Measurements from ENCODE around the gene AFF1.
"Not testable (repeated sequence)": the region's sequence is repeated elsewhere in the genome, so short reads cannot be mapped to it uniquely, and the experiment has no call there.

AFF1 gene

DNA sequence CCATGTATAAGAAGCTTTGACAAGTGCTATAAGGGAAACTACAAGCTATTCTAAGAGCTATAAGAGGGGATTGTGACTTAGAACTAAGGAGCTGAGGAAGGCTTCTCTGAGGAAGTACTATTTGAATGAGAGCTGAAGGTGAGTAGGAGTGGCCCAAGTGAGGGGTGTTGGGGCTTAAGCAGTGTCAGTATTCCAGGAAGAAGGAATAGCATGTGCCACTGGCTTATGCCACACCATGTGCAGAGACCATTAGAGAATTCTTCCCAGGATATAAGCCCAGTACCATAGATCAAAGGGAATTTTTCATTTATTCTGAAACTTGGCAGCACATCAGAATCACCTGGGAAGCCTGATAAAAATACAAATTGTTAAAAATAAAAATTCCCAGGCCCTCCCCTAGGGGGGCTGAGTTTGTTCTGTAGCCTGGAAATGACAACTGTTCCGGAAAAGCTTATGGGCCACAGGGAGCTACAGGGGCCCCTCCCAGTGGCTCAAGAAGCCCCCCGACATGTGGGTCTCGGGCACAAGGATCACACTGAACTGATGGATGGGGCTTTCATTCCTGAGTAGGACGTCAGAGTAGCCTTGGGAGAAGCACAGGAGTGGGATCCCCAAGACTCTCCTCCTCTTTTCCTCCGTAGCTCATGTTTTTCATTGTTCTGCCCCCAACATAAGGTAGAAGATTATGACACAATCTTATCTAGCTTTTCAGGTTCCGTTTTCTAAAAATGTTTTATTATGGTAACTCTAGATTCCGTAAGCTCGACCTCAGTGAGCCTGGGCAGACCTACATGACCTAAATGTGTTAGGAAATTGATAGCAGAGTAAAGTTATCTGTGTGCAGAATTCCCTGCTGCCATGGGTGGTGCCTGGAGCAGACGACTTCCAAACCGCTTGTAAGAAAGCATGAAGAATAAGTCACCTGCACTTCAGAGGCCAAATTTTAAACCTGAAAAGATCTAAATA is 119.3 kb downstream of the AFF1 start:
- no peak for DNase-seq (ENCODE audit: extremely low read depth in 1 of 2, low read depth in 1 of 2)

DNA sequence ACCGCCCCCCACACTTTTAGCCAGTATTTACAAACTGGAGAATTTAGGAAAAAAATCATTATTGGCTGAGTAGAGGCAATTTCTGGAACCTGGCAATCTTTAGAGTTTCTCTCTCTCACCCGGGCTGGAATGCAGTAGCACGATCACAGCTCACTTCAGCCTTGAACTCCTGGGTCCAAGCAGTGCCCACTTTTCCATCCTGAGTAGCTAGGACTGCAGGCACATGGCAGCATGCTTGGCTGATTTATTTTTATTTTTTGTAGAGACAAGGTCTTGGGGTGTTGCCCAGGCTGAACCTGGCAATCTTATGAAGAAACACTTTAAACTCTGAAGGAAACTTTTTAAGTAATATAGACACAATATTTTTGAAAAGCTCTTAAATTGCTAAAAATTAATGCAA is 120.1 kb downstream of the AFF1 start:
- no peak for DNase-seq (ENCODE audit: extremely low read depth in 1 of 2, low read depth in 1 of 2)

DNA sequence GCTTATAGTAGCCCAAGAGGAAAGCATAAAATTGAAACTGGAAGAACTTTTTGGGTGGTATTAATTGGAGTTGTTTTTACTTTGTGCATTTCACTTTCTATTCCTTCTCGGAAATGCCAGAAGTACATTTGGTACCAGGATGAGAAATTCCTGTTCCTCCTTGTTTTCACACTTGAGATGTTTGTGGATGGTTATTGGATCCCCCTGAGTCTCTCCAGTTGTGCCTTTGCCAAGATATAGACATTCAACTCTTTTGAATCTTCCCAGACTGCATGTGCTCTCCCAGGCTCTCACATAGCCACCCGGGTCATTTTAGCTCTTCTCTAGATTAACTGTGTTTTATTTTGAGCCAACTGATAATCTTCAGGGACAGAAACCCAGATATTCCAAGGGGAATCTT is 120.5 kb downstream of the AFF1 start:
- no peak for DNase-seq (ENCODE audit: extremely low read depth in 1 of 2, low read depth in 1 of 2)

DNA sequence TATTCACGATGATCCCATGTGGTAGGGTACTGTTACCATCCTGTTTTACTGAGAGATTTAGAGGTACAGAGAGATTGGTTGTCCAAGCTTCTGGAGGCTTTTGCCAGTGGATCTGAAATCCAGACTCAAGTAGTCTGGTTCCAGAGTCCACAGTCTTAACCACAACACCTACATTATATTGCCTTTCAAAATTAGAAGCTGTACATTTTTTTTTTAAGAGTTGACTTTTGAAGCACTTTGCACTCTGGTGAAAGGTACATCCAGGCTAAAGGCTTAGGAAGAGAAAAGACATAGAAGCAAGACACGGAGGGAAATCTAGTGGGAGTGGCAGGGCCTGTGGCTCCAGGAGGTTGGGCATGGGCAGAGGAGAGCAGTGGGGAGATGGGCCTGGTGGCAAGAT is 122.1 kb downstream of the AFF1 start:
- no peak for DNase-seq (ENCODE audit: extremely low read depth in 1 of 2, low read depth in 1 of 2)

DNA sequence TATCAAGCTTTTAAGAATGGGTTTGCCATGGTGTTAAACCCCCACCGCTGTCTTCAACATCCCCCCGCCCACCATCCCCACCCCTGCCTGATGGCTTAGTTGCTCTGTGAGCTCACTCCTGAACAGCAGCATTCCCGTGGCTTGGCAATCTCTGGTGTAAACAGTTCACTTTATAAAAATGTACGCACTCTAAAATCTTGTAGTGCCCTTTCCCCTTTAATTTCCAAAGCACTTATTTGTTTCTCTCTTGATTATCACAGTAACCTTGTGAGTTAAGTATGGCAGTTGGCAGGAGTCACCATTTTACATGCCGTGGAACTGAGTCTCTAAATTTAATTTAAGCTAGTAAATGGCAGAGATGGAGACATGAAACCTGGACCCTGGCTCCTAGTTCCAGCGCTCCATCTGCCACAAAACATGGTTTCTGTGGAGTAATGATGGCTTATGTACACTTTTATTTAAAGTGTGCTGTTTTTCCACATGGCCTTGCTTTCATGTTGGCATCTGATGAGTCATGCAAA is 123.1 kb downstream of the AFF1 start:
- DNase-seq (ENCODE audit: extremely low read depth in 1 of 2, low read depth in 1 of 2), result no peak

DNA sequence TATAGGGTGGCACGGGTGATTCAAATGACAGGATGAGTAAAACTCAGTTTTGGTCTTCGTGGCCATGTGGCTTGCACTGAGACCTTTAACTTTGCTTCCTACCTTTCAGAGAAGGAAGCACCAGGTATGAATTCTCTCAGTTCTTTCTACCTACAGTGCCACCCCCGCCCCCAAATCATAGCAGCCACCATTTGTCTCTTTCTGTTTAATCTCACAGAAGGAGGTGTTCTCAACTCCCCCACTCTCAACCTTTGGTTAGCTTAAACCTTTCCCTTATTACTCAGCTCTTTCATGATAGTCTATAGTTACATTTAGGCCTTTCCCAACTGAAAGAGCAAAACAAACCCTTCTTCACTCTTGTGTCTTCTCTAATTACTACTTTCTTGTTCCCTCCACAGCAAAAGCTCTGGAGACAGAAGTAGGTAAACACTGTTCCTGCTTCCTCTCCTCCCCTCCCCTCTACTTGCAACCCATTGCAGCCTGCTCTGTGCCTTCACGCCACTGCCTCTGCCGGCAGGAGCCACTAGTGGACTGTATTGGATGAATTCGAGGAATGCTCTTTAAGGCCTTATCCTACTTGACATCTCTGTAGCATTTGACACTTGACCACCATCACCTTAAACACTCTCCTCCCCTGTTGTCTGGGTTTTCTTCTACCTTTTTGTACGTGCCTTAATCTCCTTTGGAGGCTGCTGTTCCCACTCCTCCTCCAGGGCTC is 123.7 kb downstream of the AFF1 start:
- peak in 1 of 2 donors; percentile 51 for DNase-seq (ENCODE audit: extremely low read depth in 1 of 2, low read depth in 1 of 2)

DNA sequence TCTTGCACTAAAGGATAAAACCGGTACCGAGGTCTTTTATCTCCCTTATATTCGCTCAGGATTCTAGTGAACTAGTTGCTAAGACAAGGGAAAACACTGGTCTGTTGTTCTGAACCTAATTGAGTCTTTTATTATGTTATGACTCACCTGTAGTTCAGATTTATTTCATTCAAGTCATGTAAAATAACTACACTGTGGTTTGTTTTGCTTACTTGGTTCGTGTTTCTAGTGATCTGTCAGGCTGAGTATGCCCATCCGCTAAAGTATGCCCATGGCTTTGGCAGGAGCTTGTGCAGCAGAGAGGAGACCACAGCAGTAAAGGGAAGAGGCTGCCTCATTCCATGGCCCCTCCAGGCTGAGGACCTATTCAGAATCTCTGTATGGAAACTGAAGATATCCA is 126.1 kb downstream of the AFF1 start:
- DNase-seq (ENCODE audit: extremely low read depth in 1 of 2, low read depth in 1 of 2), result no peak

DNA sequence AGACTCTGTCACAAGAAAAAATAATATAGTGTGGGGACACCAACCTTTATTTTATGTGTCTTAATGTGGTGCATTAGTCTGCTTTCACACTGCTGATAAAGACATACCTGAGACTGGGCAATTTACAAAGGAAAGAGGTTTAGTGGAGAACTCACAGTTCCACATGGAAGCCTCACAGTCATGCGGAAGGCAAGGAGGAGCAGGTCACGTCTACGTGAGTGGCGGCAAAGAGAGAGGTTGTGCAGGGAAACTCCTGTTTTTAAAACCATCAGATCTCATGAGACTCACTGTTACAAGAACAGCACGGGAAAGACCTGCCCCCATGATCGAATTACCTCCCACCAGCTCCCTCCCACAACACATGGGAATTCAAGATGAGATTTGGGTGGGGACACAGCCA is 130.2 kb downstream of the AFF1 start:
- DNase-seq (ENCODE audit: extremely low read depth in 1 of 2, low read depth in 1 of 2), result no peak

DNA sequence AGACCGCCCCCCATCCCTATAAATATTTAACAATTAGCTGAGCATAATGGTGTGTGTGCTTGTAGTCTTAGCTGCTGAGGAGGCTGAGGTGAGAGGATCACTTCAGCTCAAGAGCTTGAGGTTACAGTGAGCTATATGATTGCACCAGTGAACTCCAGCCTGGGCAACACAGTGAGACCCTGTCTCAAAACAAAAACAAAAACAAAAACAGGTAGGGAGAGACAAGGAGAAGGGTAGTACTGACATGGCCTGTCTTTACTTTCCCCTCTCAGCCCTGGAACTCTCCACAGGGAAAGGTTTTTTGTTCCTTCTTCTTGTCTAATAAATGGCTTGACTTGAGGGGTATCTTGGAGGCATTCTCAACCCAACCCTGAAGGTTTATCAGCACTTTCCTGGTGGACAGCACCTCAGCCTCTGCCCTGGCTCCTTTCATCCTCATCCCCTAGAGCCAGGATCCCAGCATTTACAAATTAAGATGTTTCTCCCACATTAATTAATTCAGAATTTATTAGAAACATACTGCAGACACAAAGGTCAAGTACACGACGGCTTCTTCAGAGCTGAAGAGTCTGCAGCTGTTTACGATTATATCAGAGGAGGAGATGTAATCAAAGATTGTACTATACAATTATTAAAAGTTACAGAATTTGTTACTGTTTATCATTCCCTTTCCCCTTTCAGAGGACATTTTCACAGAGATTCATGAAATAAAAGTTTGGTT is 131.8 kb downstream of the AFF1 start:
- no peak for DNase-seq (ENCODE audit: extremely low read depth in 1 of 2, low read depth in 1 of 2)

DNA sequence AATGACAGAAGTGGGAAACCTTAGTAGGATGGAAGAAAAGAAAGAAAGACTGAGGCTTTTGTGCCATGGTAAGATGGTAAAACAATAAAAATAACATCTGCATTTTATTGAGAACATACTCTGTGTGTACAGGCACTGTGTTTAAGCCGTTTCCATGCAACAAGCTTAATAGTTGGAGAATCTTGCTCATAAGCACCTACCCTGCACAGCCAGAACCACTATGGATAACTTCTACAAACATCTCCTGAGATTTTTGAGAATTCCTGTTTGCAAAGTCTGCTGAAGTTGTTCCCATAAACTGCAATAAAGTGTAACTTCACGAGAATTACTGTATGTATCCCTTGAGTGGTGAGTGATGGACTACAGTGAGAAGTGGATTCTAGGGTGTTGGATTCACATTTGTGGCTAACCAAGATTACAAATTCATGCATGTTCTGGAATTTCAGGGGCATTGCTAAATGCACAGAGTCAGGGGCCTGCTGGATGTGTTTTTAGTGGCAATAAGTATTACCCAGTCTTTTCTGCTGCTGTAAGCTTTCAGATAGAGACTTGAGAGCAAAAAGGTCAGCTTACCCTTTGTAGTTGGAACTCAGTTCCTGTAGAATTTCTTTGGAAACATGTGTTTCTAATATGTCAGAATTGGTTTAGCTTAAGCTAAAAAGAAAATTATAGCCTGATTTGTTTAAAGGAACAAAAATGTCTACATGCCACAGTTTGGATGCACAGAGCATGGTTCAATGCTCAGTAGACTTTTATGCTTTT is 132.5 kb downstream of the AFF1 start:
- no peak for DNase-seq (ENCODE audit: extremely low read depth in 1 of 2, low read depth in 1 of 2)

DNA sequence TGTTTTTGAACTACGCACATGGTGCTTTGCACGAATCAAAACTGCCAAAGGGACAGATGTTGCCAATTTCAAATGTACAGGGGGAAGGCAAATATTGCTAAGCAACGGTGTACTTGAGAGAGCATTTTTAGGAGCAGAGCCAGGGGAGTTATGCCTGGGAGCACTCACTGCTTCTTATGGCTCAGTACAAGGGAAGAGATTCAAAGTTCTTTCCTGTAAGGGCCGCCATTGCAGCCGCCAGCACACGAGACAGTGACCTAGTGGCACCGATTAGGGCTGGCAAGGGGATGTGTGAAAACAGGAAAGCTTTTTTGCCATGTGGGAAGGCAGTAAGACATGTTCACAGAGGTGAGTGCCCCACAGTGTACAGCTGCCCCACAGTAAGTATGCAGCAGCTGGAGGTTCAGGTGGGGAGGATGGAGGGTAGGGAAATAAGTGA is 133.8 kb downstream of the AFF1 start:
- DNase-seq (ENCODE audit: extremely low read depth in 1 of 2, low read depth in 1 of 2), result no peak

DNA sequence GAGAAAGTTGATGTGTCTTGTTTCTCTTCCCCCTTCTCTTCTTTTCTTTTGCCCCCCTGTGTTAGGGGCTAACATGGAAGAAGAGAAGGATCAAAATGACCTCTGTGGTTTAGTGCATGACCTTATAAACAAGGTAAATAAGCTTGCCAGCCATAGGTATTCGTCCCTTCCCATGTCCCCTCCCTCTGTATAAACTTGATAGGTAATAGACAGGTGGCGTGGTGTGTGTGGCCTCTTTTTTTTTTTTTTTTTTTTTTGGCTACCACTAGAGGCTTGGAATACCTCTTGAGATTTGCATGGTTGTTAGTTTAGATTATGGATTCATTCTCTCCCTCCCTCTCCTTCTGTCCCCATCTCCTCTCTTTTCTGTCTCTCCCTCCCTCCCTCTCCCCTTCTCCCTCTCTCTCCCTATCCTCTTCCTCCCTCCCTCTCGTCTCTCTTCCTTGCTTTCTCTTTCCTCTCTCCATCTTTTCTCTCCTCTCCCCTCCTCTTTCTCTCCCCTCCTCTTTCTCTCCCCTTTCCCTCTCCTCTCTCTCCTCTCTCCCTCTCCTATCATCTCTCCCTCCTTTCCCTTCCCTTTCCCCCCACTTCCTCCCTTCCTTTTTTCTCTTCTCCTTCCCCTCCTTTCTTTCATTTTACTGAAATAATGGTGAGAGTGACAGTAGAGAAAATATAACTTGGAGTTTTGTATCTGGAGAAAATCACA is 134.4 kb downstream of the AFF1 start:
- no peak for DNase-seq (ENCODE audit: extremely low read depth in 1 of 2, low read depth in 1 of 2)

DNA sequence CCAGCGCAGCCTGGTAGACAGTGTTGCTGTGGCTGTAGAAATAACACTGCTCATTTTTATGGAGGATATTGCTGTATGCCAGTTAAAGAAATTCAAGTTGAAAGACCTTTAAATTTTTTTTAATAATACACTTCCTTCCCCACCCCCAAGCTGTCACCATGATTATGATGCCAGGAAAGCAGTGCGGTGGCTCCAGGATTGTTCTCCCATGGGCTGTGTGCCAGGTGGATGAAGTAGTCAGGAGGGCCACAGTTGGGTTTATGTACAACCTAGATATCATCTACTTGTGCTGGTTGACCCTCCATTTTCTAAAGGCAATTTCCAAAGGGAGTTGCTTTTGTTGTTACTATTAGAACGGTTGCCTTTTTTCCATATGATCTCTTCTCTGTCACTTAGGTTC is 136.6 kb downstream of the AFF1 start:
- no peak for DNase-seq (ENCODE audit: extremely low read depth in 1 of 2, low read depth in 1 of 2)

DNA sequence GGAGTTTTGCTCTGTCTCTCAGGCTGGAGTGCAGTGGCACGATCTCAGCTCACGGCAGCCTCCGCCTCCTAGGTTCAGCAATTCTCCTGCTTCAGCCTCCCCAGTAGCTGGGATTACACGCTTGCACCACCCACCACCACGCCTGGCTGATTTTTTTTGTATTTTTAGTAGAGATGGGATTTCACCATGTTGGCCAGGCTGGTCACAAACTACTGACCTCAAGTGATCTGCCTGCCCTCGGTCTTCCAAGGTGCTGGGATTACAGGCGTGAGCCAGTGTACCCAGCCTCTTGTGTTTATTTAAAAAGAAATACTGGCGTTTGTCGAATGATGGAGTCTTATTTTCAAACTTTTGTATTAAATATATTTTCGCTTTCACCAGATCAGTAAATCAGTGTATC is 137.7 kb downstream of the AFF1 start:
- not testable (repeated sequence) for DNase-seq (ENCODE audit: extremely low read depth in 1 of 2, low read depth in 1 of 2)

DNA sequence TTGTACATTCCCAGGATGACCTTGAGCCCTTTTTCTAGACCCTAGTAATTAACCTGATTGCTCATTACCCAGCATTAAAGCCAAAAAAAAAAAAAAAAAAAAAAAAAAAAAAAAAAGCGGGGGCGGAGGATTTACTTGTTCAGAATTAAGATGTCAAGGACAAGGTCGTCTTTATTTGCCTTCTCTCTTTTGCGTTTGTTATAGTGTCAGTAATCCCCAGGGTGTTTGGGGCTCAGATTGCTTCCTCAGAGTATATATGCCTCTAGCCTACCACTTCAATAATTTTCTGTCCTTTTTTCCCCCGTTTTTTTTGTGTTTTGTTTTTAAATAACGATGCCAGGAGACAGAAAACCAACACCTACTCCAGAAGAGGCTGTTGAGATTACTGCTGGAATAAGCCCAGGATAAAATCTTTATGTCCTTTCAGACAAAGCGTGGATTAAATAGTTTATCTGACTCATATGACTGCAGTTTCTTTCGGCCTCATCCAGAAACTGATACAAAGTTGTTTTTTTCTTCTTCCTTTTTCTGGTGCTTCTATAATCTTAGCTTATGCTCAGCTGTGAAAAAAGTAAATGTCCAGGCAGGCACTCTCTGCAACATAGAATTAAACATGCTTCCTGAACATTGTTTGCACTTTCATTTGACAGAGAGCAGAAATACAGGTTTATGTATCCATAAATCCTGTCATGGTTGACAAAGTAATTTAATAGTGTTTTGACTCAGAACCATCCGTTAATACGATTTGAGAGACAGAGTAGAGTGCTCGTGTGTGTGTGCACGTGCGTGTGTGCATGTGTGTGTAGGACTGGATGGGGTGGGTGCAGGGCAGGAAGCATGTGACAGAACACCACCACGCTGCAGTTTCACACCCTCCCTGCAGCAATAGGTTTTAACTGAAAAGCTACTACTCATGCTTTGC is 138.6 kb downstream of the AFF1 start:
- DNase-seq (ENCODE audit: extremely low read depth in 1 of 2, low read depth in 1 of 2), result peak; percentile 38 to 49

DNA sequence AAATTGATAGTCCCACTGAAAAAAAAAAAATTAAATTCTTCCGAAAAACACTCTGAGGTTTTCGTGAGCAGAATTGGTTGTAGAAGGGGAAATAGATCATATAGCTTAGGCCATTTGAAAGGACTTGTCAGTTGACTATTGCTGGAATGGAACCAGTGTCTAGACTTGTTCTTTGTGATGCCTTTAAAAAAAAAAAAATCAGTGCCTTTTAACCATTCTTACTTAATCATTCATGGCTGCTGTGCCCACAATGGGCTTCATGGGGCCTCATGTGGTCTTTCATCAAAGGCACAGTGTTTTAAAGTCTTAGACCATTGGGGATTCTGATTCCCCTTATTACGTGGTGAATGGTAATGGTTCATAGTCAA is 139.3 kb downstream of the AFF1 start:
- no peak for DNase-seq (ENCODE audit: extremely low read depth in 1 of 2, low read depth in 1 of 2)

DNA sequence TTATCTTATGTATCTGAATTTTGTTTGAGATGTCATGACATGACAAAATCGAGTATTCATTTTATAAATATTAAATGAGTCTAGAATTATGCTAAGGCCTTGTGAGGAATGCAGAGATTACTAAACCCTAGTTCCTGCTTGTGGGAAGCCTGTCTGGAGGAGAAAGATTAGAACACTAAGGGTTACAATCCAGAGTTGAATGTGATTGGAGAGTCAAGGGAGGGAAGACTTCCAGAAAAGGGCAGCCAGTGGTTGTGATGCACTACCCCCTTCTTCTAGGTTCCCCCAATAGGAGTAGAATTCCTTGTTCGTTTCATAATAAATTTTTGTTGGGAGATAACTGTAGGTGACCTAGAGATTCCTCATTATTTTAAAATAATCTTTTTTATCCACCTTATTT is 141.1 kb downstream of the AFF1 start:
- DNase-seq (ENCODE audit: extremely low read depth in 1 of 2, low read depth in 1 of 2), result no peak

DNA sequence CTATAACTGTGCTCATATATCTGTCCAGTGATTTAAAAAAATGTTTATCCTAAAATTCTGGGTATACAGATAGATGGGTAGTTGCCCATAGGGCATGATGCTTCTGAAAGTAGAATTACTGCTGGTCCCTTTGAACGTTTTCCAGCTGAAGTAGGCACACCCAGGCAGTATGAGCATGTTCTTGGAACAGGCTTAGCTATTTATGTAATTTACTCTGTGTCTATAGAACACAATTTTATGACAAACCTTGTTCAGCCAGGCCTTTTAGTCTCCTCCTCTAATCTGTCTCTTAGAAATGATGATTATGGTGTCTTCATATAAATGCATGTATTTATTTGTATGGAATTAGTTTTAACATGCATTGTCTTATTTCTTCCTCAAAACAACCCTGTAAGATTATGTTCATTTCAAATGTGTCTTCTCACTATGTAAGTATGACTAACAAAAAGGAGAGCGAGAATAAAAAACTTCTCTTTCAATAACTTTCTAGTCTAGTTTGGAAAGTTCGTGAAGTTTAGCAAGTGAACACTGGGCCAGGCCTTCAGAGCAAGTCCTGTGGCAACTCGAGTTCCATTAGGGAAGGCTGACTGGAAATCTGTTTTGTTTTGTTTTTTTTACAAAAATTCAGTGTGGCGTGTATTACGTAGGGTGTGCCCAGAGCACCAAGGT is 142.0 kb downstream of the AFF1 start:
- DNase-seq (ENCODE audit: extremely low read depth in 1 of 2, low read depth in 1 of 2), result no peak

Data from stimulated activated CD8-positive, alpha-beta memory T cell treated with anti-CD3 and anti-CD28 coated beads, Interleukin-7, amount 100 ng/mL, for 48 hours (primary cell).